Measurements from ENCODE around the gene MIPOL1.

Gene MIPOL1

DNA sequence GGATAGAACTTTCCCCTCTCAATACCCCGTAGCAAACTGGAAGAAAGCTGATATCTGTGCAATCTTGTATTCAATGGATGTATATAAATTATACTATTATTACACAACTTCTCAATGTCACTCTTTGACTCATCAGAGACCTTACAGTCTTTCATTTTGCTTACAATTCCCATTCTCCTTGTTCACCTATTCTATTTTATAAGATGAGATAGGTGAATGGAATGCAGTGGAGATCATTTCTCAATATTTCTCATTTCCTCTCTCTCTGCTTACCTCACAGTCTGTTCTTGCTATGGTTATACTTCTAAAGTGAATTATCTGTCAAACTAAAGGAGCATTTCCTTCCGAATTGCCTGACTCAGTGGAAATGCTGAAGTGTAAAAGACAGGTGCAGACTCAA, 382.4 kb downstream of the MIPOL1 start:
- Mint-ChIP-seq H3K4me3 (no peak overlapping the region), H3K36me3 (ENCODE audit: low read depth) (no peaks in the 10 kb centered on the region), H3K4me1 (no peaks in the 10 kb centered on the region), H3K9me3 (no peaks in the 10 kb centered on the region), H3K27ac (no peak overlapping the region), H3K27me3 (ENCODE audit: low read depth) (peaks cover 87% of the 10 kb centered on the region)
- TF ChIP-seq, protein P1, sequence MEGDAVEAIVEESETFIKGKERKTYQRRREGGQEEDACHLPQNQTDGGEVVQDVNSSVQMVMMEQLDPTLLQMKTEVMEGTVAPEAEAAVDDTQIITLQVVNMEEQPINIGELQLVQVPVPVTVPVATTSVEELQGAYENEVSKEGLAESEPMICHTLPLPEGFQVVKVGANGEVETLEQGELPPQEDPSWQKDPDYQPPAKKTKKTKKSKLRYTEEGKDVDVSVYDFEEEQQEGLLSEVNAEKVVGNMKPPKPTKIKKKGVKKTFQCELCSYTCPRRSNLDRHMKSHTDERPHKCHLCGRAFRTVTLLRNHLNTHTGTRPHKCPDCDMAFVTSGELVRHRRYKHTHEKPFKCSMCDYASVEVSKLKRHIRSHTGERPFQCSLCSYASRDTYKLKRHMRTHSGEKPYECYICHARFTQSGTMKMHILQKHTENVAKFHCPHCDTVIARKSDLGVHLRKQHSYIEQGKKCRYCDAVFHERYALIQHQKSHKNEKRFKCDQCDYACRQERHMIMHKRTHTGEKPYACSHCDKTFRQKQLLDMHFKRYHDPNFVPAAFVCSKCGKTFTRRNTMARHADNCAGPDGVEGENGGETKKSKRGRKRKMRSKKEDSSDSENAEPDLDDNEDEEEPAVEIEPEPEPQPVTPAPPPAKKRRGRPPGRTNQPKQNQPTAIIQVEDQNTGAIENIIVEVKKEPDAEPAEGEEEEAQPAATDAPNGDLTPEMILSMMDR (IDR thresholded peaks at IDR 0.05; ENCODE audit: unreplicated experiment in 3 of 3): no peak

DNA sequence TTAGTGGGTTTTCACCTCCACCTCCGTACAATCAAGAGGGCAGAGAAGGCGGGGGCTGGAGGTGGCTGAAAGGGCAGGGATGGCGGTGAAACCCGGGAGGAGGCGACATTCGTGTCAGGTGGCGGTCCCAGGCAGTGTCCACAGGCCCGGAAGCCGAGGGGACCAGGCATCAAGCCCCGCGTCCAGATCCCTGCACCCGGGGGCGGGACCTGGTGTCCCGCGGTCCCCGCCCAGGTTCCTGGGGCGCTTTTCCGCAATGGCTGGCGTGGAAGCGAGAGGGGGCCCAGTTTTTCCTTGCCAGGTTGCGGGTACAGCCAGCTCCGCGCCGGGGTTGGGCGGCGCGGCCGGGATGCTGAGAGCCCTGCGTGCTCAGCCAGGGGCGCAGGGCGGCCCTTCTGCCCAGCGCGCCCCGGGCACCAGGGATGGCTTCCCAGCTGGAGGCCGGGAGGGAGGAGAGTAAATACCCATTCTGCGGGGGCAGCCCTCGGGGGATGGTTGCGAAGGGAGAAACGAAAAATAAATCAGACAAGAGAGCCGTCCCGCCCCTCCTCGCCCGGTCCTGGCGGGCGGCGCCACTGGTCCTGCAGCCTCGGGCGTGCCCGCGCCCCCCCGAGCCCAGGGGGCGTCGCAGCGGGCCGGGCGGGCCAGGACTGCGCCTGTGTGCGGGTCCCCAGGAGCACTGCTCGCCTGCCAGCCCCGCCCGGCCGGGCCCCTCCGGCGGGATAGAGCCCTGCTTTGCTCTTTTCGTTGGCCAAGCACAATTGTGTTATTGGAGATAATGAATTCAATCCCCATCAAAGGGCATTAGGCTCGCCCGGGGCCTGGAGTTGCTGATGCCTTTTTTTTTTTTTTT, 385.8 kb downstream of the MIPOL1 start:
- Mint-ChIP-seq H3K4me1 (peaks cover 4% of the 10 kb centered on the region), H3K9me3 (no peaks in the 10 kb centered on the region), H3K36me3 (ENCODE audit: low read depth) (no peaks in the 10 kb centered on the region), H3K4me3 (peak overlapping the region in 1 of 3 experiments; percentile 47), H3K27me3 (ENCODE audit: low read depth) (peaks cover 98% of the 10 kb centered on the region), H3K27ac (no peak overlapping the region)
- TF ChIP-seq, protein P1 (IDR thresholded peaks at IDR 0.05; ENCODE audit: unreplicated experiment in 3 of 3): no peak

DNA sequence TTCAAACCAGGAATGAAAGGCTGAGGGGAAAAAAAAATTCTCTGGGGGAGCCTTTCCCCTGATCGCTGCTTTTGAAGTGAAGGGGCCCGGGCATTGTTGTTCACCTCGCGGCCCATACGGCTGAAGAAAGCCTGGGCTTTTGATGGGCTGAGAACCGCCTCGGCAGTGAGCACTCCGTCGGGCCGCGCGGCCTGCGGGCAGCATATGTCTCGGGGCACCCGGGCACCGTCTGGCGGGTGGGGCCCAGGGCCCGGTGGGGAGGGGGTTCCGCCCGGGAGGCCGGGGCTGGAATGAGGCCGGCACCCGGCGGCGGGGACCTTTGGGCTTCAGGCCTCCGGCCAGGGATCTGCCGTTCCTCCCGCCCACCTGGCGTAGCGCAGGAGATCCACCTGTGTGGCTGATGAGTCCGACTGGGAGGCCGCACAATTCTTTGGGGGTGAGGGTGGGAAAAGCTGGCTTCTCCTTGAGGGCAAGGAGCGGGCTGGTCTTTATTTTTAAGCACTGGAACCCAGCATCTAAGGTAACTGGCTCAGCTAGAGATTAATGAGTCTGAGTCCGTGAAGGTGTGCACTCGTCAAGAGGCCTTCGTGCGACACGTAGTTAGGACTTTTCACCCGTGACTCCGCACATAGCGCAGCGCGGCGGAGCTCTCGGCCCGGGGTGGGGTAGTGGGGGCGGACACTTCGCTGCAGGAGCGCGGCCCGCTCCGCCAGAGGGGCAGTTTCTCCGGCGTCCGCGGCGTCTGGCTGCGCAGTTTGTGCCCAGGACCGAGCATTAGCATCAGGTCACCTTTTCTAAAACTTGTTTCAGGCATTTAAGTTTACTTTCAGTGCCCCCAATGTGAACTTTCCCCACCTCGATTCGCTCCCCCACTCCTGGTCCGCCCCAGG, 386.7 kb downstream of the MIPOL1 start:
- peaks cover 100% of the 10 kb centered on the region for H3K27me3 Mint-ChIP-seq (ENCODE audit: low read depth)
- TF ChIP-seq, protein P1 (IDR thresholded peaks at IDR 0.05; ENCODE audit: unreplicated experiment in 3 of 3): no peak
- peaks cover 10% of the 10 kb centered on the region for H3K4me1 Mint-ChIP-seq
- H3K27ac Mint-ChIP-seq: no peak overlapping the region
- H3K4me3 Mint-ChIP-seq: peak overlapping the region in 1 of 3 experiments; percentile 25
- H3K9me3 Mint-ChIP-seq: peaks cover 3% of the 10 kb centered on the region
- H3K36me3 Mint-ChIP-seq (ENCODE audit: low read depth): no peaks in the 10 kb centered on the region

DNA sequence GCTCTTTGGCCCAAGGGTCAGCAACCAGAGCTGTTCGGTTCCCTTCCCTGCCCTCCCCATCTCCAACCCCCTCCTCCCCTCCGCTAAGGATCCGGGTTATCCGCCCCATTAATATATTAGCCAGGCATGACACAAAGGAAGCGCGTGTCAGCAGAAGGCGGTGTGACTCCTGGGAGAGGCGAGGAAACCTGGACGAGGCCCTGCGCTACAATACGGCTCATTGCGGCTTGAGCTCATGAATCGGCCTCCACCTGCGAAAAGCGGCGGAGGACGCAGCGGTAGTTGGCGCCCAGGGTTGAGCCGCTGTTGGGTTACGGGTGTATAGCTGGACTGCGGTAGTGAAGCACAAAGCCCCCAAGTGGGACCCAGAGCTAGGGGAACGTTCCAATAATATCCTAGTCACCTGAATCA, 387.4 kb downstream of the MIPOL1 start:
- TF ChIP-seq, protein P1 (IDR thresholded peaks at IDR 0.05; ENCODE audit: unreplicated experiment in 3 of 3): no peak
- peaks cover 100% of the 10 kb centered on the region for H3K27me3 Mint-ChIP-seq (ENCODE audit: low read depth)
- no peak overlapping the region for H3K27ac Mint-ChIP-seq
- H3K9me3 Mint-ChIP-seq: peaks cover 3% of the 10 kb centered on the region
- H3K36me3 Mint-ChIP-seq (ENCODE audit: low read depth): no peaks in the 10 kb centered on the region
- peaks cover 10% of the 10 kb centered on the region for H3K4me1 Mint-ChIP-seq
- H3K4me3 Mint-ChIP-seq: no peak overlapping the region

DNA sequence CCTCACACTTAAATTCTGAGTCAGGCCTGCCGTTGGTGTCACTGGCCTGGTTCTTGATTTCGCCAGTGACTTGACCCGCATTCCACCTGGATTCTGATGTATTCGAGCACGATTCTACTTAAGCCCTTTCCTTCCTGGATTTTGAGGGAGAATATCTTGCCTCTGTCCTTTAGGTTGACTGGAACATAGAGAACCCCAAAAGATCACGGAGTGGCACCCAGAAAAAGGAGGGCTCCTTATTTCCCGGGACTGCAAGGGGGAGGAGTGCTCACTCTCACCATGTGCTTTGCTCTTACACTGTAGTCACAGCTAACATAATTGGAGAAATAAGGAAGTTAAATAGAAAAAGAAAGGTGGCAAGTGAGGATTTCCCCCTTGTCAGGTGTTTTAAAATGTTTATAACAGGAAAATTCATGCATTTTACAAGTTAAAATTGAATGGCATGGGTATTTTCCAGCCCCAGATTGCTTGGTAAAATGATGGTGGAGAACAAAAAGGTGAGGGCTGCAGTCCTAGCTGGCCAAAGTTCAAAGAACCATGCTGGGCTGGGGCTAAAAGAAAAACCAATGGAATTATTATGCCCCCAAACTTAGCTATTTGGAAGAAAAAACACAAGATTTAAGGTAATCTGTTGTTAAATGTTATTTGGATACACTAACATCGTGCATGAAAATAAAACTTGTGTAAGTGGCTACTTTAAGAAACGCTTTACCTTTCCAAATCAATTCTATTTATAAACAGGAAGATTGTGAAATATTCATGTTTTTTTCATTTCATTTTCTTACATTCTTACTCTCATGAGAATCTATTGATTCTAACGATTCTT, 388.4 kb downstream of the MIPOL1 start:
- H3K4me1 Mint-ChIP-seq: peaks cover 16% of the 10 kb centered on the region
- H3K4me3 Mint-ChIP-seq: no peak overlapping the region
- TF ChIP-seq, protein P1 (IDR thresholded peaks at IDR 0.05; ENCODE audit: unreplicated experiment in 3 of 3): no peak
- no peaks in the 10 kb centered on the region for H3K36me3 Mint-ChIP-seq (ENCODE audit: low read depth)
- no peak overlapping the region for H3K27ac Mint-ChIP-seq
- peaks cover 3% of the 10 kb centered on the region for H3K9me3 Mint-ChIP-seq
- H3K27me3 Mint-ChIP-seq (ENCODE audit: low read depth): peaks cover 100% of the 10 kb centered on the region

All from nephron (organoid).